Hematopoietic multipotent progenitor cell (in vitro differentiated cells): ENCODE results near the gene SFRP5. TPM values are rescaled to one million over a fixed set of nuclear protein-coding genes. Genes with fewer than 3 reads are reported as not detected.

Experiments used
- total RNA-seq: library from RNA; depleted of rRNA; stranded (reverse); fragments of >200 nt; gene quantifications from one replicate; pipeline ENCODE4 v1.2.3, GENCODE V29; 2012

SFRP5 gene
- total RNA-seq, 1 donor: 1.9 TPM

Other genes starting within 250 kb of the SFRP5 start
- not detected for gene ANKRD2, start 199.2 kb downstream of the SFRP5 start, total RNA-seq
- gene HOGA1, start 187.6 kb downstream of the SFRP5 start, total RNA-seq: not detected
- not detected for gene C10orf62, start 182.3 kb downstream of the SFRP5 start, total RNA-seq
- 3.5 TPM for gene MORN4, start 138.5 kb downstream of the SFRP5 start, total RNA-seq
- 6.5 TPM for gene PI4K2A, start 131.3 kb downstream of the SFRP5 start, total RNA-seq
- 8.9 TPM for gene AVPI1, start 84.8 kb downstream of the SFRP5 start, total RNA-seq
- gene MARVELD1, start 58.3 kb downstream of the SFRP5 start, total RNA-seq: 22.9 TPM
- gene ZFYVE27, start 34.9 kb downstream of the SFRP5 start, total RNA-seq: 35.3 TPM
- under 0.01 TPM for gene GOLGA7B, start 77.8 kb upstream of the SFRP5 start, total RNA-seq